ENCODE data around the gene OR52I2. TPM values are rescaled to one million over a fixed set of nuclear protein-coding genes. Genes with fewer than 3 reads are reported as not detected.

Gene OR52I2
- total RNA-seq (2022; extraction: Qiagen RNA extraction; ENCODE audit: low read depth): not detected in 5 replicates

GRCh38 chr11:4581443-4581842 is at the start of gene OR52I2:
Gene OR52I2 (plus strand): TSS chr11:4581743.

GRCh38 chr11:4544891-4545290 is 36.7 kb upstream of the OR52I2 start, which contains the start of gene OR52M1:
Gene OR52M1 (plus strand): TSS chr11:4545191. CDS start chr11:4545191, 0 bp downstream.

GRCh38 chr11:4593739-4594138 is 12.2 kb downstream of the OR52I2 start, which contains the start of gene OR52I1:
Gene OR52I1 (plus strand): TSS chr11:4594039. CDS start chr11:4594039, 0 bp downstream.

GRCh38 chr11:4607781-4608666 is 26.5 kb downstream of the OR52I2 start, which contains the start of gene TRIM68:
Gene TRIM68 (minus strand): TSS chr11:4608231. CDS start chr11:4605504, 2,727 bp downstream.

GRCh38 chr11:4636962-4637661 is 55.6 kb downstream of the OR52I2 start, which contains the start of gene OR51D1:
Gene OR51D1 (plus strand): TSS chr11:4637477. CDS start chr11:4639791, 2,314 bp downstream.

Other genes starting within 250 kb of the OR52I2 start
- not detected in 5 replicates for gene OR52B4, start 213.4 kb upstream of the OR52I2 start, total RNA-seq (2022; extraction: Qiagen RNA extraction; ENCODE audit: low read depth)
- 18.5 to 23.1 TPM (median 20.9 TPM) in 5 replicates for gene TRIM21, start 188.0 kb upstream of the OR52I2 start, total RNA-seq (2022; extraction: Qiagen RNA extraction; ENCODE audit: low read depth)
- gene OR52K2, start 132.4 kb upstream of the OR52I2 start, total RNA-seq (2022; extraction: Qiagen RNA extraction; ENCODE audit: low read depth): not detected in 5 replicates
- gene OR52K1, start 99.1 kb upstream of the OR52I2 start, total RNA-seq (2022; extraction: Qiagen RNA extraction; ENCODE audit: low read depth): not detected in 5 replicates
- not detected in 5 replicates for gene OR52M1, start 36.6 kb upstream of the OR52I2 start, total RNA-seq (2022; extraction: Qiagen RNA extraction; ENCODE audit: low read depth)
- gene OR52I1, start 12.3 kb downstream of the OR52I2 start, total RNA-seq (2022; extraction: Qiagen RNA extraction; ENCODE audit: low read depth): not detected in 5 replicates
- gene TRIM68, start 26.5 kb downstream of the OR52I2 start, total RNA-seq (2022; extraction: Qiagen RNA extraction; ENCODE audit: low read depth): 8.1 to 10.0 TPM (median 9.6 TPM) in 5 replicates
- gene OR51D1, start 55.7 kb downstream of the OR52I2 start, total RNA-seq (2022; extraction: Qiagen RNA extraction; ENCODE audit: low read depth): not detected in 5 replicates
- gene OR51E1, start 62.2 kb downstream of the OR52I2 start, total RNA-seq (2022; extraction: Qiagen RNA extraction; ENCODE audit: low read depth): not detected in 5 replicates
- gene OR51E2, start 116.1 kb downstream of the OR52I2 start, total RNA-seq (2022; extraction: Qiagen RNA extraction; ENCODE audit: low read depth): not detected in 5 replicates
- not detected in 5 replicates for gene MMP26, start 123.0 kb downstream of the OR52I2 start, total RNA-seq (2022; extraction: Qiagen RNA extraction; ENCODE audit: low read depth)
- gene OR51F1, start 188.2 kb downstream of the OR52I2 start, total RNA-seq (2022; extraction: Qiagen RNA extraction; ENCODE audit: low read depth): not detected in 5 replicates
- not detected in 5 replicates for gene OR52R1, start 222.6 kb downstream of the OR52I2 start, total RNA-seq (2022; extraction: Qiagen RNA extraction; ENCODE audit: low read depth)
- gene OR51F2, start 239.6 kb downstream of the OR52I2 start, total RNA-seq (2022; extraction: Qiagen RNA extraction; ENCODE audit: low read depth): not detected in 5 replicates

Measured in A549 treated with GW870086 at 1 μM for 4 hours (cell line).